HG03135 (cell line): Measurements from ENCODE around the gene AHCYL1.

Source experiments
- ATAC-seq: cut with Tn5 transposase; IDR thresholded peaks from one replicate; pipeline ENCODE4 v1.9.1; 2021; ENCODE audit warnings: mild to moderate bottlenecking, moderate library complexity; ENCODE audit not compliant: unreplicated experiment

The AHCYL1 gene

DNA sequence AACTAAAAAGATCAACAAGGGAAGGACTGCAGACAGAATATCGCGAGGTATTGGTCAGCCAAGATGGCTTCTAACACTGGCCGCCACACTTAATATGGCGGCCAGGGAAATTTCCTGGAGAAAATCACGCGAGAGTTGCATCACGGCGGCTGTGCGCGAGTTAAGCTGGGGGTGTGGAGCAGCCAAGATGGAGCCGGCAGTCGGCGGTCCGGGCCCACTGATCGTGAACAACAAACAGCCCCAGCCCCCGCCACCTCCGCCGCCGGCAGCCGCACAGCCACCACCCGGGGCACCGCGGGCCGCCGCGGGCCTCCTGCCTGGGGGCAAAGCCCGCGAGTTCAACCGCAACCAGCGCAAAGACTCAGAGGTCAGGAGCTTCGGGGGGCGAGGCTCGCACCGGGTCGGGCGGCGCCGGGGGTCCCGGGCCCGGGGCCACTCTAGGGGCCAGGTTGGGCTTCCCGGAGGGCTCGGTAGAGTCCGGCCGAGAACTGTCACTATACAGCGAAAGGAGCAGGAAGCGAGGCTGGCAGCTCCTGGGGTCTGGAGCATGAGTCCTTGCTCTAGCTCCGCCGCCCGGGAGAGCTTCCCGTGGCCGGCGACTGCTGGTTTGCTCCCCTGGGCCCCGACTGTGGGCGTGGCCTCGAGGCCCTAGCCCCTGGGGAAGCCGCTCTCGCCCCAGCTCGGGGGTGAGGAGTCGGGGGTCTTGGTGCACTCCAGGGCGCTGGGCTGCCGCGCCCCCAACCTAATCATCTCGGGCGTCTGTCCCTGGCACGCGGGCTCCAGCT lies 50.1 kb downstream of the AHCYL1 start, which contains the start of gene STRIP1:
TSS of gene STRIP1 (plus strand) at position 174 of the 785 bp plus-strand sequence. CDS start at position 188, 14 bp downstream.
- ATAC-seq: peak; percentile 85

DNA sequence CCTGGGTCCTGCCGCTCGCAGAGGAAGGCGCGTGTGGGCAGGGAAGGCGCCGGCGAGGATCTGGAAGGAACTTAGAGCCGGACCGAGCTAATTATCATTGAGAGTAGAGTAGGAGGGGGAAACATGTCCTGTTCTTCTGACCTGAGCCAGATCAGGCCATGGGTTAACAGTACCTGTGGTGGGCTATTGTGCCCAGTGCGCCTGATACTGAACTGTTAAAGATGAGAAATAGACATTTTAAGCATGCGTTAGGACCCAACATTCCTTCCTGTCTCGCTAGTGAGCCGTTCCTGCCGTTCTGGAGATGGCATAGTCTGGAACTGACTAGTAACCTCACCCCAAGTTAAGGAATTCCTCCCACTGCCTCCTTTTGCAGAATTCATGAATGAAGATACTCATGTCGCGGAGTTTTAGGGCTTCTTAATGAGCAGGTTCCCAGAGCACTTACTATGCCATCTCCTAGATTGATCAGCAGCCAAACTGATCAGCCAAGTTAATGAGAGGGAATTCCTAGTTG lies 50.7 kb downstream of the AHCYL1 start:
- no peak for ATAC-seq

DNA sequence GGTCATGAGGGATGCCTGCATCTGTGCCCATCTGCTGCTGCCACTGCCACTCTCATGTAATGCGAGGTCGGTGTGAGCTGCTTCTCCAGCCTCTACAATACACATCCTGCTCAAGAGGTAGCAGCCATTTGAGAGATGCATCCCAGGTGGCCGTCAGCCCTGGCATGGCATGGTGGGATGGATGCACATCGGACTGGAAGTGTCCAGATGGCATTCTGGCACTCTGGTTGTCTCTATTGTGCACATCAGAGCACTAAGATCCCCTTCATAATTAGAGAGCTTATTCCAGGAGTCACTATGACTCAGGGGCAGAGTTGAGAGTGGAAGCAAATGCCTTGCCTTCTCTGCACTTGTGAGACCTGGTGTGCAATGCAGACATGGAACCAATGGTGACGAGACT lies 53.7 kb downstream of the AHCYL1 start:
- no peak for ATAC-seq

DNA sequence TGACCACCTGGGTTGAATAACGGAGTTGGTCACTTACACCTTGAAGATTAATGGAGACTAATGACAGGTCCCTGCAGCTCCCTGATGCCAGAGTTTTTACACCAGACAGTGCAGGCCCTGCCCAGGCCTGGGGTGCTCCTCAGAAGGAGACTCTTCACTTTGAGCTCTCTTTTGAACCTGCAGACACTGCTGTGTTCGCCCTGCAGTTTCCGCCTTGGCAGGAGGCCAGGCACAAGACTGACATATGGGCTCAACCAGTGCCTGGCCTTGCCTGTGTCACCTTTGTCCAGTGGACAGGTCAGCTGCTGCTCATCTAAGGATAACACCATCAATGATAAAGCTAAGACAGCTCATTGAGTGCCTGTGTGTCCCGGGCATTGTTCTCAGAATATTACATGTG lies 55.1 kb downstream of the AHCYL1 start:
- ATAC-seq: no peak

DNA sequence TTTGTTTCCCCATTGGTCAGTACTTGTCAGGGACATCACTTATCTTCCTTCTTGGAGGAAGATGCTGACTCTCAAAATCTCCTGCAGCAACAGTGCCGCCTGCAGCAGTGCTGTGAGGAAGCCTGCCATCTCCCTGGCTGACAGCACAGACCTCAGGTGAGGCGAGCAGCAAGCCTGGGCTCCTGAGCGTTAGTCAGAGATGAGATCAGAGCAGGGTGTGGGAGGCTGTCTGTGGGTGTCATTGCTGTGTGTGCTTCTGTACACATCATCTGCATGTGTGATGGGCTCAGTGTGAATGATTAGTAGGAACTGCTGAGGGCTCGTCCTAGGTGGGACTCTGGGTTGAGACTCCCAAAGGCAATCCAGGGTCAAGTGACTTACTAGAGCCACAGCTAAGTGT lies 56.0 kb downstream of the AHCYL1 start:
- ATAC-seq: no peak

DNA sequence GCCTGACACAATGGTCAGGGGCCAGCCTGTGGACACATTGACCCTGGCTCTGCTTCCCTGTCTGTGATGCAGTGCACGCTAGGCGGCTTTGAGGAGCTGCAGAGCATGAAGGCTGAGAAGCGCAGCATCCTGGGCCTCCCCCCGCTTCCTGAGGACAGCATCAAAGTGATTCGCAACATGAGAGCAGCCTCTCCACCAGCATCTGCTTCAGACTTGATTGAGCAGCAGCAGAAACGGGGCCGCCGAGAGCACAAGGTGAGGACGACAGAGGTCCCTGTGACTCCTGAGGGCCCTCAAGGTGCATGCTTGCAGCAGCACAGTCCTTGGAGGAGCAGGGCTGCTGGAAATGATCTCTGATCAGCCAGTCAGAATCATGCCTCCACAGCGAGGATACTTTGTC lies 58.5 kb downstream of the AHCYL1 start:
- no peak for ATAC-seq

DNA sequence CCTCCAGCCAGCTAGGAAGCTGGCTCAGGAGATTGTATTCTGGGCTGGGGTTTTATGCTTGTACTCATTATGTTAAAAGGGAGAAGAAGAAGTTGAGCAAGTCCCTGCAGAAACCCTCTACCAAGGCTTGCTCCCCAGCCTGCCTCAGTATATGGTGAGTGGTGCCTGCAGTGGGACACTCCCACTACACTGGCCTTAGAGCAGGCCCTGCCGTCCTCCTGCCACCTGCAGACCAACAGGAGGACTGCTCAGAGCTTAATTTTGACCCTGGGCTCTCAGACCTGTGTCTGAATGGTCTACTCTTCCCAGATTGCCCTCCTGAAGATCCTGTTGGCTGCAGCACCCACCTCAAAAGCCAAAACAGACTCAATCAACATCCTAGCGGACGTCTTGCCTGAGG lies 62.9 kb downstream of the AHCYL1 start:
- no peak for ATAC-seq

DNA sequence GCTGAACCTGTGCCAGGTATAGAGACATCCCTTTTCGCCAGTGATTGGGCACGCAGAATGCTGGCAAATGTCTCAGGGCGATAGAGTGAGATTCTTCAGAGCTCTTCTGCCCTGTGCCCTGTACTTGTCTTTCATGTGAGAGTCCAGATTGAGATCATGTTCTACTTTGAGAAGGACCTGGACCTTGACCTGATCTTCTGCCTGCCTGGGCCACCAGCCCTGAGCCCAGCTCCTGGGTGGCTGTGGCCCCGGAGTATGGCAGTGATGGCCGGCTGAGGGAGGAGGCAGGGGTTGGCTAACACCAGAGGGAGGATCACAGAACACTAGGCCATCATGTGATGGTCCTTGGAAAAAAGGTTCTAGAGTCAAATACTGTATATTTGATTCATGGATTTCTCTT lies 63.7 kb downstream of the AHCYL1 start:
- no peak for ATAC-seq

DNA sequence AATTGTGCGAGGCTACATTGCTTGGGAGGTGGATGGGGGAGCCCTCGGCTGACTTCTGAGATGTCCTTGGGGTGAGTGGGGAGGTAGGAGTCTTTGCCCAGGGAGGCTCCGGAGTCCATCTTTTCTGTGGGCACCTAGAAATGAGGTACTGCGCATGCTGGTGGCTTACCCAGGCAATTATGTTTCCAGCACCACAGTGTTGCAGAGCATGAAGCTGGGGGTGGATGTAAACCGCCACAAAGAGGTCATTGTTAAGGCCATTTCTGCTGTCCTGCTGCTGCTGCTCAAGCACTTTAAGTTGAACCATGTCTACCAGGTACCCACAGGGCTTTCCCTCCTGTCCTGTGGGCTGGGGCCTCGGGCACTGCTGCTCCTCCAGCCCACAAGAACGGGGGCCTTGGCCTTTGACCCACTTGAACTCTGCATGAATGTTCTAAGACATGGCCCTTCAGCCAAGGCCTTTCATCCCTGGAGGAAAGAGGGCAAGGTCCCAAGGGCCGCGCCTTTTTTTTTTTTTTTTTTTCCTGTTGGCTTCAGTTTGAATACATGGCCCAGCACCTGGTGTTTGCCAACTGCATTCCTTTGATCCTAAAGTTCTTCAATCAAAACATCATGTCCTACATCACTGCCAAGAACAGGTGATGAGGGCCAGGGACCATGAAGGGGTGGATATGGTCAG lies 64.5 kb downstream of the AHCYL1 start:
- no peak for ATAC-seq

DNA sequence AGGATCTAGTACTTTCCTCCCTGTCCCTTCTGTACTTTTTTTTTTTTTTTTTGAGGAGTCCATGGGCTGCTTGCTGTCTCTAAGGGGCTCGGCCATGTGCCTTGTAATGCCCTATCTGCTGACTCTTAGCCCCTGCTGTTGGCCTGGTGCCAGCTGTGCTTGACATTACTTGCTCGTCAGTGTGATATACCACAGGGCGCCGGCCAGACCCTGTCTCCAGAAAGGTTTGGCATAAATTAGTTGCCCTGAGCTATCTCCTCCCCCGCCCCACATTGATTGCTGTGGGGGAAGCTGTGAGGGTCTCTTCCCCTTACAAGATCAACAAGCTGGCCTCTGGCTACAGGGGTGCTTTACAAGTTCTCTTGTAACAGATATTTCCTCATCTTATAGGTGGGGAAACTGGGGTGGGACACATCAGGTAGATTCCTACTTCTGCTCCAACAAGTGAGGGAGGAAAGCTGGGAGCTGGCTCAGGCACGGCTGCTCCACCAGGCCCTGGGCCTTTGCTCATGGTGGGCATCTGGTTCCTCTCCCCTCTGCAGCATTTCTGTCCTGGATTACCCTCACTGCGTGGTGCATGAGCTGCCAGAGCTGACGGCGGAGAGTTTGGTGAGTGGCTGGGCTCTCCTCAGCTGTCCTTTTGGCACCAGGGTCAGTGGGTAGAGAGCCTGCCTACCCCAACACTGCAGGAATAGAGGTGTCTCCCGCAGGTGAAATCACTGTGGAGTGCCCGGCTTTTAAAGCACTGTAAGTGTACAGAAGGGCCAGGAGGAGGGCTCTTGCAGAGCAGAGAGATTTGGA lies 65.4 kb downstream of the AHCYL1 start:
- no peak for ATAC-seq

DNA sequence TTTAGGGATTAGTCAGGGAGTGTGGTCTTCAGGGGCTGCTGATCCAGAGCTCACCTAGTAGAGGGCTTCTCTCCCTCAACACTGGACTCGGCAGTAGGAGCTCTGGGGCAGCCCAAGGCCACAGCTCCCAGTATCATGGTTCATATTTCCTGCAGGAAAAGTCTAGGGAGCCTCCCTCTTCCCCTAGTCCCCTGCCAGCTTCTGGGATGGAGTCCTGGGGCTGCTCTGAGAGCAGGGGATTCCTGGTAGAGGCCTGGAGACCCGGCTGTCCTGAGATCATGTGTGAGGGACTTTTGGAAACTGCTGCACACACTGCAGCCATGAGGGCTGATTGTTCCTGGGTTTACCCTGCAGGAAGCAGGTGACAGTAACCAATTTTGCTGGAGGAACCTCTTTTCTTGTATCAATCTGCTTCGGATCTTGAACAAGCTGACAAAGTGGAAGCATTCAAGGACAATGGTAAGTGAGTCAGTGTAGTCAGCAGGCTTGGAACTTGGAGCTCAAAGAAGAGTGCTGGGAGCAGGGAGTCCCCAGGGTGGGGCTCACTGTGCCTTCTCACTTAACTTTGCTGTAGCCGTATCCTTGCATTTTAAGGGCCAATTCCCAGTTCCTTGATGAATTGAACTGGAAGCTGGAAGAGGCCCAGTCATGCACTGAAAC lies 66.2 kb downstream of the AHCYL1 start:
- ATAC-seq: no peak

DNA sequence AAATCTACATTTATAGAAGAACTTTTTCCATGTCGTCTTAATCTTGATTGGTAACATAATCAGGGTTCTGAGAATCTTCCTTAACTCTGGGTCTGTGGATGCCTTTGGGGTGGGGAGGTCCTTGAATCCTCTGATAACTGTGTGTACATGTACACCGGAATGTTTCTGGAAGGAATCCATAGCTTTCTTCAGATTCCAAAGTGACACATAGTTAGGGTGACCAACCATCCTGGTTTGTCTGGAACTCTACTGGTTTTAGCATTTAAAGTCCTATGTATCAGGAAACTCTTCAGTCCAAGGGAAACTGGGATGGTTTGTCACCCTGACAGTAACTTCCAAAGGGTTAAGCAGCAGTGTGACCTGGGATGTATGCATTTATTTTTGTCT lies 66.7 kb downstream of the AHCYL1 start:
- no peak for ATAC-seq

DNA sequence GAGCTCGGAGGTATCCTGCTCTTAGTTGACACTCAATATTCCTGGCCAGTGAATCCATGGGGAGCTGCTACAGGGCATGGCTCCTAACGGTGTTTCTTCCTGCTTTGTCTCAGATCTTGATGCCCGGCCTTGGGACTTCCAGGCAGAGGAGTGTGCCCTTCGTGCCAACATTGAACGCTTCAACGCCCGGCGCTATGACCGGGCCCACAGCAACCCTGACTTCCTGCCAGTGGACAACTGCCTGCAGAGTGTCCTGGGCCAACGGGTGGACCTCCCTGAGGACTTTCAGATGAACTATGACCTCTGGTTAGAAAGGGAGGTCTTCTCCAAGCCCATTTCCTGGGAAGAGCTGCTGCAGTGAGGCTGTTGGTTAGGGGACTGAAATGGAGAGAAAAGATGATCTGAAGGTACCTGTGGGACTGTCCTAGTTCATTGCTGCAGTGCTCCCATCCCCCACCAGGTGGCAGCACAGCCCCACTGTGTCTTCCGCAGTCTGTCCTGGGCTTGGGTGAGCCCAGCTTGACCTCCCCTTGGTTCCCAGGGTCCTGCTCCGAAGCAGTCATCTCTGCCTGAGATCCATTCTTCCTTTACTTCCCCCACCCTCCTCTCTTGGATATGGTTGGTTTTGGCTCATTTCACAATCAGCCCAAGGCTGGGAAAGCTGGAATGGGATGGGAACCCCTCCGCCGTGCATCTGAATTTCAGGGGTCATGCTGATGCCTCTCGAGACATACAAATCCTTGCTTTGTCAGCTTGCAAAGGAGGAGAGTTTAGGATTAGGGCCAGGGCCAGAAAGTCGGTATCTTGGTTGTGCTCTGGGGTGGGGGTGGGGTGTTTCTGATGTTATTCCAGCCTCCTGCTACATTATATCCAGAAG lies 69.2 kb downstream of the AHCYL1 start:
- no peak for ATAC-seq

DNA sequence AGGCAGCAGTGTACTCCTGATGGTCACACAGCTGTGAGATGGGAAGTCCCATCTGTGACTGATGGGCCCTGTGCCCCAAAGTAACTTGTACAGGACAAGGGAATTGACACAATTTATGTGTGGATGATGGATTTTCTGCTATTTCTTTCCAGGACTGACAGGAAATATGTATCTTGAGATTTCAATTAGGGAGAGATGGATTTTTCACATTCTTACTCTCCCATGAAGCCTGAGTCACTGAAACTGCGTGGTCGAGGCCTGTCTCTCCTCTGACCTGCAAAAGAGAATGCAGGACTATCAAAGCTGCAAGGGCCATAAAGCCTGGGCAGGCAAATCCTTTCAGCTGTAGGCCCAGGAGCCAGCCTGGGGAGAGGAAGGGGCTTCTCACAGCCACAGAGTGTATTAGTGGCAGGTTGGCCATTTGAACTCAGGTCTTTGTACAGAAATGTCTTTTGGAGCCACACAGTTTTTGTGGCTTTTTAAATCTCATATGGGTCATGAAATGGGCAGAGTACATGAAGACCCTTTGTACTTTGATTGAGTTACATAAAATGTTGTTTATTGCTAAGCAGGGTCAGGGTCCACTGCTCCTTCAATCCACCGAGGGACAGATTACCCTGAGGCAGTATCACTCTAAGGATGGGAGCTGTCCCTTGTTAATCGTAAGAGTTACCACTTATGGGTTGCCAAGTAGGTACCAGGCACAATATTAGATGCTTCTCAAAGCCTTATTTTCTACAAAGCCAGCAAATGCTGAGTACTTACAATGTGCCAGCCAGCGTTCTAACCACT lies 71.1 kb downstream of the AHCYL1 start:
- ATAC-seq: no peak

DNA sequence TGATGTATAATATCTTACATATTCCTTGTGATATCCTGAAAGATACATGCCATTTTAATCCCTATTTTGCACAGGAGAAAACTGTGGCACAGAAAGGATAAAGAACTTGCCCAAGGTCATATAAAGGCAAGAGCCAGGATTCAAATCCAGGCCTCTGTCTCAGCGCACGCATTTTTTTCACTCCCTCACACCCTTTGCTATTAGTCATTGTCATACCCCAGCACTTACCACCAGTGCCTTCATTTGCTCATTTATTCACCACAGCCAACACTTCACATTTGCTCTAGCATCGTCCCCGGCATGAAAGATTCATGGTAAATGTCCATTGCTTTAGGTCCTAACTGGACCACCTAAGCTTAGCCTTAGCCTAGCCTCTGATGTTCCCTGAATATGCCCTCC lies 71.7 kb downstream of the AHCYL1 start:
- ATAC-seq: no peak

DNA sequence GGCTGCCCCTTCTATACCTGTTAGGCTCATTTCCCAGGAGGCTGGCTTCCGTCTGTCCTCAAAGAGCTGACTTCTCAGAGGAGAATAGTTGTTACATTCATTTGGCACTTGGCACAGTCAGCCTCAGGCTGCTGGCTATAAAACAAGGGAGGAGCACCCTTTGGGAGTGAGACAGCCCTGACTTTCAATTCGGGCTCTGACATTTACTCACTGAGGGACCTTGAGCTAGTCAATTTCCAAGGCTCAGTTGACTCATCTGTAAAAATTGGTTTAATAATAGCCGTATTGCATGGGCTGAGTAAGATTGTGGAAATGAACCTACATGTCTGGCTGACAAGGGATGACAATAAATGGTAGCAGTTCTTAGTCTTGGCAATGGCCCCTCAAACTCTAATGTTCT lies 72.2 kb downstream of the AHCYL1 start:
- no peak for ATAC-seq

DNA sequence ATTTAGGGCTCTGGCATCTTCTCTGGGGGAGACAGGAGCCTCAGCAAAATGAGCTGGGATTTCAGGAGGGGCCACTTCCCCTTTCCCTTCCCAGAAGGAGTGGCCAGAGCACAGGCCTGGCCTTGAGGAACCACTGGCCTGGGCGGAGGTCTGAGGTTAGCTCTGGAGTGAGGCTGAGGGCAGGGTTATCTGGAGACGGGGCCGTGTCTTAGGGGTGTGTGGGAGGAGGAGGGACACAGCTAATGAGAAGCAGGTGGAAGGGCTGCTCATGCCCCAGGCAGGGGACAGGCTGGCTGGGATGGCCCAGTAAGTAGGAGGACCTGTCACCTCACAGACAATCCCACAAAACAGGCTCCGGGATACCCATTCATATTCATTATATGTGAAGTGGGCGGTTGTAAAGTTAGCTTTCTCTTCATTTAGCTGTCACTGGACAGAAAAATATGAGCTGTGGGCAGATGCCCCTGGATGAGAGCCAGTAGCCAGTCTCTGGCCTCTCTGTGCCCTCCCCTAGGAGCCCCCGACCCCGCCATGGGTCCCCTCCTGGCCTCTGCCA lies 73.5 kb downstream of the AHCYL1 start:
- no peak for ATAC-seq

DNA sequence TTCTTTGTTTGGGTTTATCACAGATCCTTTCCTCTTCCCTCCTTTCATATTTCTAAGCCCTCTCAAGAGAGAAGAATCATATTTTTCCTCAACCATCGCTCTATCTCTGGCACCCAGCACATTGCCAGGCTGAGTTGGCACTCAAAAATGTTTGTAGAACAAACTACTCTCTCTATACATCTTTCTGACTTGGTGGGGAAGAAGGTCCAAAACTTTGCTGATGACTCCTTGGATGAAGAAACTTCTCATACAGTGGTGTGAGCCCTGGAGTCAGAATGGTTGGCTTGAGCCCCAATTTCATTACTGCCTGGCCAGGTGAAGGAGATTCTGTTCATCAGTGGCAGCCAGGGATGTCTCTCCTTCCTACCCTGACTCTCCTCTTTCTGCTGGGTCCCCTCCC lies 74.0 kb downstream of the AHCYL1 start:
- ATAC-seq: no peak
